Measurements from ENCODE around the gene TOLLIP.
"Not testable (repeated sequence)": the region's sequence is repeated elsewhere in the genome, so short reads cannot be mapped to it uniquely, and the experiment has no call there.

TOLLIP gene

GRCh38 chr11:1271927-1272326, 37.5 kb downstream of the TOLLIP start:
- no peaks in the 10 kb centered on the region for H3K27me3 ChIP-seq (ENCODE audit: control insufficient read depth, insufficient read depth, low read length)
- H3K4me3 ChIP-seq (ENCODE audit: low read depth, low read length): no peak overlapping the region
- no peak overlapping the region for H3K9ac ChIP-seq (ENCODE audit: low read depth, low read length)
- no peaks in the 10 kb centered on the region for H3K4me1 ChIP-seq (ENCODE audit: control insufficient read depth, insufficient read depth, low read length)
- peaks cover 13% of the 10 kb centered on the region for H3K36me3 ChIP-seq (ENCODE audit: control insufficient read depth, insufficient read depth, low read length)
- no peaks in the 10 kb centered on the region for H3K9me3 ChIP-seq (ENCODE audit: control insufficient read depth, insufficient read depth, low read length)

GRCh38 chr11:1271406-1271805, 38.0 kb downstream of the TOLLIP start:
- H3K9ac ChIP-seq (ENCODE audit: low read depth, low read length): no peak overlapping the region
- H3K4me3 ChIP-seq (ENCODE audit: low read depth, low read length): no peak overlapping the region
- H3K36me3 ChIP-seq (ENCODE audit: control insufficient read depth, insufficient read depth, low read length): peaks cover 8% of the 10 kb centered on the region
- H3K9me3 ChIP-seq (ENCODE audit: control insufficient read depth, insufficient read depth, low read length): no peaks in the 10 kb centered on the region
- H3K27me3 ChIP-seq (ENCODE audit: control insufficient read depth, insufficient read depth, low read length): no peaks in the 10 kb centered on the region
- no peaks in the 10 kb centered on the region for H3K4me1 ChIP-seq (ENCODE audit: control insufficient read depth, insufficient read depth, low read length)

DNA sequence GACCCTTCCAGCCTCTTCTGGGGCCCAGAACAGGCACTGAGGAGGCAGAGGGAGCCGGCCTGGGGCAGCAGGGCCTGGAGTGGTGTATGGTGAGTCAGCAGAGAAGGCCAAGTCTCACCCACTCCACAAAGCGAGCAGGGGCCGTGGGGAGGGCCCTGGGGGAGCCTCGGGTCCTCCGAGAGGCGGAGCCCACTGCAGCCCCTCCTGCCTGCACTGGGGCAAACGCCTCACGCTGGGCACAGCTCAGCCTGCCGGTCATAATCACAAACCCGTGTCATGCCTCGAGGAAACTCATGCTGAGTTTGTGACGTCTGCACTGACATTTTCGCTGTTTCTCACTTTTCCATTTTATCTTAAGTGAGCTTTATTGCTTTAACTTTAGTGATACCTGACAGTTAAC, 38.4 kb downstream of the TOLLIP start:
- H3K9me3 ChIP-seq (ENCODE audit: control insufficient read depth, insufficient read depth, low read length): no peaks in the 10 kb centered on the region
- no peaks in the 10 kb centered on the region for H3K27me3 ChIP-seq (ENCODE audit: control insufficient read depth, insufficient read depth, low read length)
- H3K4me3 ChIP-seq (ENCODE audit: low read depth, low read length): no peak overlapping the region
- H3K9ac ChIP-seq (ENCODE audit: low read depth, low read length): no peak overlapping the region
- no peaks in the 10 kb centered on the region for H3K4me1 ChIP-seq (ENCODE audit: control insufficient read depth, insufficient read depth, low read length)
- H3K36me3 ChIP-seq (ENCODE audit: control insufficient read depth, insufficient read depth, low read length): peaks cover 4% of the 10 kb centered on the region

DNA sequence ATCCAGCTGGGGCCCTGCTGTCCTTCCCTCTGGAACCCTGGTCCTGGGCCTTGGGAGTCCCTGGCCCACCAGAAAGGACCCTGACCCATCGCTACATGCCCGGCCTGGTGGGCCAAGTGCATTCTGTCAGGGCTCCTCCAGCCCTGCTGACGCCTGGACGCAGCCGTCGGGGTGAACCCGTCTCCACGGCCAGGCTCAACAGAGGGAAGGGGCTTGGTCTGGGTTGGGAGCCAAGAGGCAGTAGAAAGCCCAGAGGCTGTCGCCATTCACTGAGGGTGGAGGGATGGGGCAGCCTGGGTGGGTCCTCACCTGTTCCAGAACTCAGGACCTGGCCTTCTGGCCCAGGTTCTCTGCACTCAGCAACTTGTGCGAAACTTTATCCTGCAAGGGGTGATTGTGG, 39.0 kb downstream of the TOLLIP start:
- no peak overlapping the region for H3K4me3 ChIP-seq (ENCODE audit: low read depth, low read length)
- no peaks in the 10 kb centered on the region for H3K4me1 ChIP-seq (ENCODE audit: control insufficient read depth, insufficient read depth, low read length)
- peaks cover 3% of the 10 kb centered on the region for H3K9me3 ChIP-seq (ENCODE audit: control insufficient read depth, insufficient read depth, low read length)
- H3K9ac ChIP-seq (ENCODE audit: low read depth, low read length): no peak overlapping the region
- no peaks in the 10 kb centered on the region for H3K36me3 ChIP-seq (ENCODE audit: control insufficient read depth, insufficient read depth, low read length)
- H3K27me3 ChIP-seq (ENCODE audit: control insufficient read depth, insufficient read depth, low read length): no peaks in the 10 kb centered on the region

DNA sequence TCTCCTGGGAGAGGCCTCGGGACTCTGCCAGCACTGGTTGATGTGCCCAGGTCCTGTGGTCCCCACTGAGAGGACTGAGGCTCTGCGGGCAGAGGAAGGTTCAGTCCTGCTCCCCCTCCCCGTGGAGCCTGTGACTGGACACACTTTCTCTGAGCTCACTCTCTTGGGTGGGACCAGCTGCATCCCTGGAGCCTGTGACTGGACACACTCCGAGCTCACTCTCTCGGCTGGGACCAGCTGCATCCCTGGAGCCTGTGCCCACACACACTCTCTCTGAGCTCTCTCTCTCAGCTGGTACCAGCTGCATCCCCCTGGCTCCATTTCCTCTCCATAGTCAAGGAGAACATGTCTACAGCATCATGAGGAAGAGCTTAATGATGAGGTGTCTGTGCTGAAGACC, 39.5 kb downstream of the TOLLIP start:
- Histone ChIP-seq H3K9ac (ENCODE audit: low read depth, low read length) (no peak overlapping the region), H3K4me3 (ENCODE audit: low read depth, low read length) (no peak overlapping the region), H3K4me1 (ENCODE audit: control insufficient read depth, insufficient read depth, low read length) (no peaks in the 10 kb centered on the region), H3K9me3 (ENCODE audit: control insufficient read depth, insufficient read depth, low read length) (peaks cover 3% of the 10 kb centered on the region), H3K27me3 (ENCODE audit: control insufficient read depth, insufficient read depth, low read length) (no peaks in the 10 kb centered on the region), H3K36me3 (ENCODE audit: control insufficient read depth, insufficient read depth, low read length) (no peaks in the 10 kb centered on the region)

DNA sequence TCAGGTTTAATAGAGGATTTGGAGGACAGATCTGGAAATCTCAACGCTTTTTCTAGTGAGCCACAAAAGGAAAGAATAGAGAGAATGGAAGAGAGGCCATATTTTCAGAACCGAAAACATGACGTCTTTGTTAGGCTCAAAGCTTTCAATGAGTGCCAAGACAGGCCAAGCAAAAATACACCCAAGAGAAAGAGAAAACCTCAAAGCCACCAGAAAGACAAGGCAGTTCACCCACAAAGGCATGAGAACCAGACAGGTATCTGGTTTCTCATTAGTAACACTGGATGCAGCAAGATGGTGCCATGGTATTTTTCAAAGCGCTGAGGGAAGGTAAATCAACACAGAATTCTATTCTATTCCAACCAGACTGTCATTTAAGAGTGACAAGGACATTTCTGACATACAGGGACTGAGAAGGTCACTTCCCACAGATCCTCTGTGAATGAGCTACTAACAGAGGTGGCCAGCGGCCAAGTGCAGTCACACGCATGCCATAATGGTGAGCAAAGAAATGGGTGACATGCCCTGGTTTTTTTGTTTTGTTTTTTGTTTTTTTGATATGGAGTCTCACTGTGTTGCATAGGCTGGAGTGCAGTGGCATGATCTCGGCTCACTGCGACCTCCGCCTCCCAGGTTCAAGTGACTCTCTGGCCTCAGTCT, 41.9 kb downstream of the TOLLIP start:
- Histone ChIP-seq H3K9me3 (ENCODE audit: control insufficient read depth, insufficient read depth, low read length) (peaks cover 3% of the 10 kb centered on the region), H3K9ac (ENCODE audit: low read depth, low read length) (no peak overlapping the region), H3K27me3 (ENCODE audit: control insufficient read depth, insufficient read depth, low read length) (no peaks in the 10 kb centered on the region), H3K4me1 (ENCODE audit: control insufficient read depth, insufficient read depth, low read length) (no peaks in the 10 kb centered on the region), H3K36me3 (ENCODE audit: control insufficient read depth, insufficient read depth, low read length) (no peaks in the 10 kb centered on the region), H3K4me3 (ENCODE audit: low read depth, low read length) (no peak overlapping the region)

DNA sequence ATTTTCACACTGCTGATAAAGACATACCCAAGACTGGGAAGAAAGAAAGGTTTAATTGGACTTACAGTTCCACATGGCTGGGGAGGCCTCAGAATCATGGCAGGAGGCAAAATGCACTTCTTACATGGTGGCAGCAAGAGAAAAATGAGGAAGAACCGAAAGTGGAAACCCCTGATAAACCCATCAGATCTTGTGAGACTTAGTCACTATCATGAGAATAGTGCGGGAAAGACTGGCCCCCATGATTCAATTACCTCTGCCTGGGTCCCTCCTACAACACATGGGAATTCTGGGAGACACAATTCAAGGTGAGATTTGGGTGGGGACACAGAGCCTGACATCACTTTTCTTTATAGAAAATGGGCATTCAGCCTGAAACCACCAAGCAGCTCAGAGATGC, 42.5 kb downstream of the TOLLIP start:
- H3K27me3 ChIP-seq (ENCODE audit: control insufficient read depth, insufficient read depth, low read length); H3K4me1 ChIP-seq (ENCODE audit: control insufficient read depth, insufficient read depth, low read length); H3K9me3 ChIP-seq (ENCODE audit: control insufficient read depth, insufficient read depth, low read length); H3K9ac ChIP-seq (ENCODE audit: low read depth, low read length); H3K4me3 ChIP-seq (ENCODE audit: low read depth, low read length); H3K36me3 ChIP-seq (ENCODE audit: control insufficient read depth, insufficient read depth, low read length): not testable (repeated sequence)

DNA sequence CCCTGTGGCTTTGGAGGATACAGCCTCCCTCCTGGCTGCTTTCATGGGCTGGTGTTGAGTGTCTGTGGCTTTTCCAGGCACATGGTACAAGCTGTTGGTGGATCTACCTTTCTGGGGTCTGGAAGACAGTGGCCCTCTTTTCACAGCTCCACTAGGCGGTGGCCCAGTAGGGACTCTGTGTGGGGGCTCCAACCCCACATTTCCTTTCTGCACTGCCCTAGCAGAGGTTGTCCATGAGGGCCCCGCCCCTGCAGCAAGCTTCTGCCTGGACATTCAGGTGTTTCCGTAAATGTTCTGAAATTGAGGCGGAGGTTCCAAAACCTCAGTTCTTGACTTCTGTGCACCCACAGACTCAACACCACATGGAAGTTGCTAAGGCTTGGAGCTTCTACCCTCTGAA, 44.0 kb downstream of the TOLLIP start:
- H3K4me1 ChIP-seq (ENCODE audit: control insufficient read depth, insufficient read depth, low read length); H3K4me3 ChIP-seq (ENCODE audit: low read depth, low read length); H3K36me3 ChIP-seq (ENCODE audit: control insufficient read depth, insufficient read depth, low read length); H3K9ac ChIP-seq (ENCODE audit: low read depth, low read length); H3K9me3 ChIP-seq (ENCODE audit: control insufficient read depth, insufficient read depth, low read length); H3K27me3 ChIP-seq (ENCODE audit: control insufficient read depth, insufficient read depth, low read length): not testable (repeated sequence)

DNA sequence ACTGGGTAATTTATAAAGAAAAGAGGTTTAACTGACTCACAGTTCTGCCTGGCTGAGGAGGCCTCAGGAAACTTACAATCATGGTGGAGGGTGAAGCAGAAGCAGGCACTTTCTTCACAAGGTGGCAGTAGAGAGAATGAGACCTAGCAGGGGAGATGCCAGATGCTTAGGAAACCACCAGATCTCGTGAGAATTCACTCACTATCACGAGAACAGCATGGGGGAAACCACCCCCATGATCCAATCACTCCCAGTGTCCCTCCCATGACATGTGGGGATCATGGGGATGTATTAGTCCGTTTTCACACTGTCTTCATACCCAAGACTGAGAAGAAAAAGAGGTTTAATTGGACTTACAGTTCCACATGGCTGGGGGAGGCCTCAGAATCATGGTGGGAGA, 45.0 kb downstream of the TOLLIP start:
- H3K9me3 ChIP-seq (ENCODE audit: control insufficient read depth, insufficient read depth, low read length); H3K4me3 ChIP-seq (ENCODE audit: low read depth, low read length); H3K27me3 ChIP-seq (ENCODE audit: control insufficient read depth, insufficient read depth, low read length): not testable (repeated sequence)

DNA sequence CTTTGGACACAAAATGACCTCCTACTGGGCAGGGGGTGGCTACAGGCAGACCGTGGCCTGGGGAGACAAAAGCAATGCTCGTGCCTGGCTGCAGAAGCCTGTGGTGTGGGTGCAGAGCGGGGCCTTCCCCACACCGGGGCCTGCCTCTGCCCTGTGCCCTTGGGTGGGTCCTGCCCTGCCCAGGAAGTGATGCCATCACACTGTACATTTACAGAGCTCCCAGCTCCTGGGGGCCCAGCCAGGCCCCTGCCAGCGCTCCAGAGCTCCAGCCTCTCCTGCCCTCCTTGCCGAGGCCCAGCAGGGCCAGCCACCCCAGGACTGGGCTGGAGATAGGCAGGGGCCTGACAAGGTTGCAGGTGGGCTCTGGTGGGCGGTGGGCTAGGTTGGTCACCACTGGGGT, 46.4 kb downstream of the TOLLIP start:
- peak overlapping the region; percentile 41 for H3K4me3 ChIP-seq (ENCODE audit: low read depth, low read length)
- no peaks in the 10 kb centered on the region for H3K36me3 ChIP-seq (ENCODE audit: control insufficient read depth, insufficient read depth, low read length)
- peaks cover 4% of the 10 kb centered on the region for H3K4me1 ChIP-seq (ENCODE audit: control insufficient read depth, insufficient read depth, low read length)
- H3K9me3 ChIP-seq (ENCODE audit: control insufficient read depth, insufficient read depth, low read length): peaks cover 3% of the 10 kb centered on the region
- no peaks in the 10 kb centered on the region for H3K27me3 ChIP-seq (ENCODE audit: control insufficient read depth, insufficient read depth, low read length)
- no peak overlapping the region for H3K9ac ChIP-seq (ENCODE audit: low read depth, low read length)

More for the DNA sequence above, 45.0 kb downstream of the TOLLIP start:
- not testable (repeated sequence) for H3K9ac ChIP-seq (ENCODE audit: low read depth, low read length); H3K4me1 ChIP-seq (ENCODE audit: control insufficient read depth, insufficient read depth, low read length); H3K36me3 ChIP-seq (ENCODE audit: control insufficient read depth, insufficient read depth, low read length)

- Histone ChIP-seq H3K4me1 (ENCODE audit: control insufficient read depth, insufficient read depth, low read length) (peaks cover 4% of the 10 kb centered on the region), H3K27me3 (ENCODE audit: control insufficient read depth, insufficient read depth, low read length) (no peaks in the 10 kb centered on the region), H3K36me3 (ENCODE audit: control insufficient read depth, insufficient read depth, low read length) (no peaks in the 10 kb centered on the region), H3K4me3 (ENCODE audit: low read depth, low read length) (peak overlapping the region; percentile 52), H3K9me3 (ENCODE audit: control insufficient read depth, insufficient read depth, low read length) (peaks cover 3% of the 10 kb centered on the region), H3K9ac (ENCODE audit: low read depth, low read length) (peak overlapping the region; percentile 70)
These were observed 47.0 kb downstream of the TOLLIP start for GRCh38 chr11:1262172-1263006.

All from iPS-15b (cell line).